HS-5 (cell line): ENCODE measurements around the gene SCD5.

ENCODE experiments used
- DNase-seq: peaks from one replicate; pipeline ENCODE4 v3.0.0-alpha.2; 2012; ENCODE audit warnings: low read depth

The SCD5 gene

DNA sequence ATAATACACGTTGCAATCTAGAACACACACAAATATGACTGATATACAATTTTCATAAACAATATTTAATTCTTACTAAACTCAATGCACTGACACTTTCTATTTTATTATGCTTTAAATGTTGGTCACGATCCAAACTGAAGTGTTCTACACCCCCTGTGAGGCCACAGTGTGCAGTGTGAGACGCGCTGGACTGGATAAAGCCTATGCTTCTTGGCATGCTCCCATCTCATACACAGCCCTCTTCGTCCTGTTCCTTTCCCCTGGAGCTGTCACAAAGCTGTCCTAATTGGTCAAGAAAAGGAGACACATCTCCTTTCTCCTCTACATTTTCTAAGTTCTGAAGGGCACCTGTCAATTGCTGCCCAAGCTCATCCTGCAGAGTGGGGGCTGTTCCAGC is 72.0 kb downstream of the SCD5 start:
- DNase-seq: no peak

DNA sequence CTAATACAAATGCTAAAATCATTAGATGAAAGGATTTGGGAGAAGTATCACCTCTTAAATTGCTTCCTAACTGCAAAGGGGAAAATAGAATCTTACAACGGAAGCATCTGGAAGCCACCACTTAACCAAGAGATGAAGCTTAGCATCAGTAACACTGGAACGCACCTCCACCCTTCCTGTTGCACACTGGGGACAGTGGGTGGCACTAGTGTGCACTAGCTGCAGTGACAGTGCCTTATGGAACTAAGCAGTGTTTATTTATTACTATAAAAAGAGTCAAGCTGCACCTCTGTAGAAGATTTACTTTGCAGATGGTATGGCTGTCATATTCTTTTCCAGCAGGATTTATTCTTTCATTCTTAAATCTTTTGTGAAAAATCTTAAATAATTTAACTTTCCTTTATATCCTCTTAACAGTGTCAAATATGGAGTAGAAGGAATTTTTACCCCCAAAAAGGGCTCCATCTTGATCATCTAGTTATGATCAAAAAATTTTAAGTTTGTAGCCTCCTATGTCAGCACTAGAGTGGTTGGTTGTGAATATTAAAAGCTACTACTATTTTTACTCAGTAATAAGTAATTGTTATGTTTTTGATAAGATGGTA is 76.7 kb downstream of the SCD5 start:
- DNase-seq: no peak

- no peak for DNase-seq
These were observed 80.2 kb downstream of the SCD5 start for GRCh38 chr4:82718162-82718940.

DNA sequence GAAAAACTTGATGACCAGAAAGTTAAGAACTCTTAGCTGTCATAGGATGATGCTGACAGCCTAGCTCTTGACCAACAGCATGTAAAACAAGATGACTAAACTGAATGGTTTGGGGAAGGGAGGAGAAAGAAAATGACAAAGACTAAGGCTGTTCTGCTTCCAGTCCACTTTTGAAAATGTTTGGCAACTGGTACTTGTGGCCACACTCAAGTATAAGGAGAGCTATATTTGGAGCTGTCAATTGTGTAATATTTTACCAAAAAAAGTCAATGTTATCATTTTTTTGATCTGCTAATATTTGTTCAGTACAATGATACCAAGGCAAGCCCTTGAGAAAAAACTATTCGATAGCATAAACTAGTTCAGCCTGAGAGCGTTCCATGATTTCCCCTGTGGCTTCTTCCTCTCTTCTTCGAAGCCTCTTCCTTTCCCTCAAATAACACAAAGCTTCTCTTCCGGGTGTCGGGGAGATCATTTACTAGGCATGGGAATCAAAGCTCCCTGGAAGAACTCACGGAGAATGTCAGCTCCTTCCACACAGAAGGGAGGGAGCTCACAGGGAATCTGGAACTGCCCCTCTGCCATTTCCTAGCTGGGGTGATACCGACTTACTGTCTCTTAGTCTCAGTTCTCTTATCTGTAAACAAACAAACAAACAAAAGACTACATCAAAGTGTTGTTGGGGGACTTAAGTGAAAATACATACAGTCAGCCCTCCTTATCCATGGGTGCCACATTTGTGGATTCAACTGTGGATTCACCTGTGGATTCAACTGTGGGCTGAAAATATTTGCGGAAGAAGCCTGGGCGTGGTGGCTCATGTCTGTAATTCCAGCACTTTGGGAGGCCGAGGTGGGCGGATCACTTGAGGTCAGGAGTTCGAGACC is 82.6 kb downstream of the SCD5 start:
- peak; percentile 19 for DNase-seq

DNA sequence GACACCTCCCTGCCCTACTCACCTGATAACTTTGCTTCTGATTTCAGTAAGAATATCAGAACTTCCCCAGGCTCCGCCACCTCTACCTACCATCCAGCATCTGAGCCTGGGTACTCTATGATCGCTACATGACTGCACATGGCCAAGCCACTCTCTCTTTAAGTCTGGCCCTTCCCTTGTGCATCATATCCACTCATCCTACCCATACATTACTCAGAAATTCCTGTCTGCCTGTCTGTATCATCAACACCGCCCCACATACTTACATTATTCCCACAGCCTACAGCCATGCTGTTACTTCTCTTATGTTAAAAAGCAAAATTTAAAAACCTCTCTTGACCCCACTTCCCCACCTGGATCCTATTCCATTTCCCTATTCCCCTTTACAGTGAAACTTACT is 84.7 kb downstream of the SCD5 start:
- no peak for DNase-seq

DNA sequence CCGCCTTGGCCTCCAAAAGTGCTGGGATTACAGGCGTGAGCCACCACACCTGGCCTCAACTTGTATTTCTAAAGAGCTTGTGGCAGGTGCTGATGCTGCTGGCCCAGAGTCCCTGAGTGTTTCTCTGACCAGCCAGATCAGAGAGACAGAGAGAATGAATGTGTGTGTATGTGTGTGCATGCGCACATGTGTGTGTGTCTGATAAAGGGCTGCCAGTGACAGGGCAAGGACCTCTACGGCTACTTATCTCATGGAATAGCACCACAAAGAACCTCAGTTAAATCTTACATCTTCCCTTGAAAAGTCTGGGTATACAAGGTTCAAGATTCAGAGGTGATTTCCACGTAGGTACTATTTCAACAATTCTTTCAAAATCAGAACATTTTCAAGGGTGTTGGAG is 86.0 kb downstream of the SCD5 start:
- DNase-seq: no peak

GRCh38 chr4:82711158-82711785 is 87.3 kb downstream of the SCD5 start:
- DNase-seq: no peak

DNA sequence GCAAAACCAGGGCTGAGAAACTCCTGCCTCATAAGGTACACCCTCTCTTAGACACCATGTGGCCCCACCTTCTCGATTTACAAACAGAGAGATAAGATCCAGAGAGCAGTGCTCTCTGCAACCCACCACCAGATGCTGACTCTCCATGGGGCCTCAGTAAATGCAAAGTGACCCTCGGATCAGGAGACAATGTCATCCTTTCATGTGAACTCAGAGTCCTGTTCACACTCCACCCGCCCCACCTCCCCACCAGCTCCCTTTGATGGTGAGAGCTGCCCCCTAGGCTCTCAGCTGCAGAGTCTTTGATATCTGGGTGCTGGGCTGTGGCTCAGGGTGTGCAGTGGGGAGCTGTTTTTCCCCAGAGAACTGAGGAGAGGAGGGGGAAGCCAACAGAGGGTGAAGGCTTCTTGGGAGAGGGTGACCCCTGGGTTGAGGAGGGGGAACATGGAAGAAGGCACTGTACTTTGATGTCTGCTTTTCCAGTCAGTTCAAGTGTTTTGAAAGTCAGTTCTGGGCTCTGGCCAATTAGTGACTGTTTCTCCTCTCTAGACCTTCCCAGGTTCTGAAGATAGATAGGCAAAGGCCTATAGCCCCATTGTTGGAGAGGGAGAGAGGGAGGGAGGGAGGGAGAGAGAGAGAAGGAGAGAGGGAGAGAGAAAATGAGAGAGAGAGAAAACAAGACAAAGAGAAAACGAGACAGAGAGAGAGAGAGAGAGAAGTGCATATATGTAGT is 88.2 kb downstream of the SCD5 start:
- no peak for DNase-seq

GRCh38 chr4:82708982-82709381 is 89.6 kb downstream of the SCD5 start:
- DNase-seq: no peak

- DNase-seq: no peak
These were observed 92.1 kb downstream of the SCD5 start for GRCh38 chr4:82706349-82707000.

DNA sequence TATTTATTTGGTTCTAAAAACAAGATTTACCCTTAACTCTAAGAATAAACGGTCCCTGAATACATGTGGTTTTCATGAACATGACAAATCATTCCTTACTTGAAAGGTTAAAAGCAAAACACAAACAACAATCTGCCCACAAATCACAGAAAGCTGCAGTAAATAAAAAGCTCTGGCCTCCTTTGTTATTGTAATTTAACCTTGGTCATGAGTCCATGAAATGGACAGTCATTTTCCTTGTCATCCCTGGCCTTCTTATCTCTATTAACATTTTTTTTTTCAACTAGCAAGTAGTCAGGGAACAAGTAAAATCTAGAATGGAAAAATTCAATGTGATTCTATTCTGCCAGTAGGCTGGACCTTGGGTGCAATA is 92.7 kb downstream of the SCD5 start:
- no peak for DNase-seq

DNA sequence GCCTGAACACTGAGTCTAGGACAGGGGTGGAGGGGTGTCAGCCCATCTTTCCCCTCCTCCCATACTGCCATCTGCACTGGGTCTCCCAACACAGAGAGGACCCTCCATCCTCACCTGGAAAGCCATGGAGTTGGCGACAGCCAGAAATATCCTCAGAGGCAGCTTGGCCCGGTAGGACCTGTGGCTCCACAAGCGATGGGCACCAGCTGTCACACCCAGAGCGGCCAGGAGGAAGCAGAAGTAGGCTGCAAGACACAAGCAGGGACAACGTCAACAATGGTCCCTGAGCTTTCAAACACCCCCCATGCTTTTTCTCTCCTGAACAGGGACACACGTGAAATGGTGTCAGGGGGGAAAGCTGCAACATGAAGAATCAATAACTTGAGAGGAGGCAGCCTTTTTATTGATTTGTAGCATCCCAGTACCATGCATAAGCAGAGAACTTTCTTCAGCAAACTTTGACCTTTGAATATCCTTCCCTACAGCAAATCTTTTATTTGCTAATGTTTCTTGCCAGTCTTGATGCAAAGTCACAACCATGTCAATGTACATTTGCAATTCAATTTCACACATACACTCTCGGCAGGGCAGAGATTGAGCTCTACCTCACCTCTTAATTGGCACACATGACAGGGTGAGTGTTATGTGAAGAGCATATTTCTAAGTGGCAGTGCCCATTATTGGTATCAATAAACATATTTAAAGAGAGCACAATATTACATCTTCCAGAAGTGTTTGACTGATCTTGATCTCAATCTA is 93.2 kb downstream of the SCD5 start:
- DNase-seq: no peak

DNA sequence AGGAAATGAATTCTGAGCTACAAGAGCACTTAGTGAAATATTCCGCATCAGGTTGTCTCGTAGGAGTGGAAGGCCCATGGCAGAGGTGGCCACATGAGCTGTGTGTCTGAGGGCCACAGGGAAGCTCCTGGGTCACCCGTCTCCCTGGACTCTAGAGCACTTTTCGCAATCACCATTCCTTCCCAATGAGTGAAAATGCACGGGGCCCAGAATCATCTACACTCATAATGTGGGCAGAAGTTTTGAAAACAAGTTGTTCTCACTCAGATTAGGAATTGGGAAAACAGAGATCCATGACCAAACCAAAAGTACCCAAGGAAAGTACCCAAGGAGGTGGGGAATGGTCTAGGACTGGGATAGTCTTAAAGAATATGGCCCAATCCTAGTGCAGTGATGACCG is 94.4 kb downstream of the SCD5 start:
- peak; percentile 18 for DNase-seq

DNA sequence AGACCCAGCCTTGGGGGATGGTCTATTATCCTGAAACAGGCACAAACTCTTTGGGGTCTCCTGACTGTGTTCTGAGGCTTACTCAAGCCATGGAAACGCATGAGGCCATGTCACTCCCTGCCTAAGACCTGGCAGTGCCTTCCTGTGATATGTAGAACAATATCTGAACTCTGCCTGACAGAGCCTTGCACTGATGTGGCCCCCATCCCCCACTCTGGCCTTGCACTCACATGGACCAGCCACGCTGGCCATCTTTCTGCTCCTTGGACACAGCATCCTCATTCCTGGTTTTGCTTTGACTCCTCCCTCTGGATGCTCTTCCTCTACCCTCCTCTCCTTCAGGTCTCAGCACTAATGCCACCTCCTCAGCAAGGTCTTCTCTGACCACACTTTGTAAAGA is 100.2 kb downstream of the SCD5 start:
- no peak for DNase-seq

- DNase-seq: no peak
These were observed 101.0 kb downstream of the SCD5 start for GRCh38 chr4:82697561-82697960.

DNA sequence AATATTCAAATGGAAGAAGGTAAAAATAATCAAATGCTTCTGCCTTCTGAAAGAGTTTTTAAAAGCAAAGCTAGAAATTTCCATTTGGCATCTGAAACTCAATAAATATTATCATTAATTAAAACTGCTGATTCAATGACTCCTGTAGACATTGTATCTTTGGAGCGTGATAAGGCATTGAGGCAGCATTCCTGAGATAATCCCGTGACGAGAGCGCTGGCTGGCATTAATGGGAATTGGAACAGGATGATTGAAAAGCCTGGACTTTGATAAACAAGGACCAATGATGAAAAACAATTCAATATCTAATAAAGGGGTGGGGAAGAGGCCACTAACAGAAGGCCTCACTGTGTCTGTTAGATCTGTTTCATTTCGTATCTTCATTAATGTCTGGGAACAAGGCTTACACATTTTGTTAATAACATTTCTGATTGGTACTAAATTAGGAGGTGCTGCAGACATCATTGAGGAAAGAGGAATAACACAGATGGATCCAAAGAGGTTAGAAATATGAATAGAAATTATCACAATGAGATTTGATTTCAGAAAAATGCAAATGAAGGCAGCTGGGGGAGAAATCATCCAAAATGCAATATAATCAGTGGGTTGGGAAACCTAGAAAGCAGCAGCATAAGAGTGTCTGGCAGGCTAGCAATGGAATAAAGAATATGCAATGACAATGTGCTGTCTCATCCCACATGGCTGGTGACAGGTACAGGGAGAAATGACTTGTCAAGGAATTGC is 102.3 kb downstream of the SCD5 start:
- no peak for DNase-seq

- DNase-seq: no peak
These were observed 103.7 kb downstream of the SCD5 start for GRCh38 chr4:82694892-82695291.

DNA sequence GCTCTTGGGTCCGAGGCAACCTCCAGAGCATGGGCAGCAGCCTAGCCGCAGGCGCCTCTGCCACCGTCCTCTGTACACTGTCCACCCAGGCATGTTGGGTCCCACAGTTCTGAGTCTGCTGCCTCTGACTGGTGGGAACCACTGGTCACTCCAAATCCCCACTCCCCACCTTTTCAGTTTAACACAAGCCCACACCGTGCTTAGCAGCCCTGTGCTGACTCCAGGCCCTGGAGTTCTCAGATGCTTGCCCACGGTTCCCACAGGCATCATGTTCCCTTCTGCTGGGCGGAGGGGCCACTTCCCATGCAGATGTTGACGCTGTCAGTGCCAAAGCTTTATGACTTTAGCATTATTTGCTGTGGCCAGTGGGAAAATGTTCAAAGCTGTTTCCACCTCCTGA is 104.5 kb downstream of the SCD5 start:
- no peak for DNase-seq

DNA sequence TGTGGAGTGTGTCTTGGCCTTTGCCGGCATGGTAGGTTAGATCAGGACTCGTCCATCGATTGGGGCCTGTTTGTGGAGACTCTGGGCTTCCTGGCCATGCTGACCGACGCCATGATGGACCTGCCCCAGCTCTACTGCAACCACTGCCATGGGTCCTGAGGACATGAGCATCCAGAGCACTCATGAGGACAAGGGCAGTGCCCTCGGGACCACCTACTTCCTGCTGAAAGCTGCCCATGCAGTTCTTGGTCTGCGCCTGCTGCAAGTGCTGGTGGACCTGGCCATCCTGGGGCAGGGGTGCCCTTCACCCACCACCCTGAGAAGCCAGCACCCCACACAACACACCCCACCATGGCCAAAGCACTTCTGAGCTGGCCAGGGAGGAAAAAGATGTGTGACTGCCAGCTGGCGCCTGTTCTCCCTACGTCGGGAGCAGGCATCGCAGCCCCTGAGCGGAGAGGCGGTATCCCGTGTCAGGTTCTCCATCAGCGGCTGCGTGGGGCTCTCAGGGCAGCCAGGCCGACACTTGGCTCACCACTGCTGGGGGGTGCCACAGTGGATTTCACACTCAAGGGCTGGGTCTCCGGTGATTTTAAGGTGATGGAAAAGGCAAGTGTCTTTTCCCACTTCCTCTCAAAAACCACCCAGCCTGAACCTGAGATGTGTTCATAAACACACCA is 106.4 kb downstream of the SCD5 start:
- DNase-seq: no peak
